HG03460 (cell line): ENCODE results near the gene SRXN1.
"Not testable (repeated sequence)": the region's sequence is repeated elsewhere in the genome, so short reads cannot be mapped to it uniquely, and the experiment has no call there.

Experiments
- ATAC-seq: cut with Tn5 transposase; IDR thresholded peaks from one replicate; pipeline ENCODE4 v1.9.1; 2021; ENCODE audit not compliant: unreplicated experiment

SRXN1 gene

DNA sequence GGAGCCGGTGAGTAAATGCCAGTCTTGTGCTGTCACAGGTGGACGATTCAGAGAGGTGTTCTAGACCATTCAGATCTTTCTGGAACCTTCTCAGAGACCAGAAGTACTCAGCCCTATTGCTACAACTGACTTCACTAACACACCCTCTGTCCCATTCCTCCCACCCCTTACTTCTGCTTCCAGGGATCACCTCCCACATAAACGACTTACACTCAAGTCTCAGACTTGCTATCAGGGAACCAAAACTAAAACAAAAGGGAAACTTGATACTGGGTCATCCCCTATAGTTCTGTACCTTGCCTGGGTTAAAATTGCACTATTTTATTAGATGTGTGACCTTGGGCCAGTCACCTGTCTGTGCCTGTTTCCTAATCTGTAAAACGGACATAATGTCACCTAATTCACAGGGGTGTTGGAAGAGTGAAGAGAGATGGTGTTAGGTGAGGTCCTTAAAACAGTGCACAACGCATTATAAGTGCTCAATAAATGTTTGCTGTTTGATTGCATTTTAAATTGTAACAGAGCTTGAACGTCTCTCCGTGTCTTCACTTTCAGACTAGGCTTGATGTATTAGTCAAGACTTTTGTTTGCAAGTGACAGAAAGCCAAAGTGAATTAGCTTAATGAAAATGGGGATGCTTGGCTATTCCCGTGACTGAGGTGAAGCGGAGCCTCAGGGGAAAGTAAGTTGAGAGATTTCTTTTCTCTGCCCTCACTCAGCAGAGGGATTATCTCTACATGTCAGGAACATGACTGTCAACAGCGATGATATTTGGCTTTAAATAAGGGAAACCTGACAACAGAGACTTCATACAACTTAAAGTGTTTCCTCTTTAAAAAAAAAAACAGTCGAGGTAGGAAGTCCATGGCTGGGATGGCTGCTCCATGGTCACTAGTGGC lies 3.0 kb upstream of the SRXN1 start:
- ATAC-seq, result no peak

DNA sequence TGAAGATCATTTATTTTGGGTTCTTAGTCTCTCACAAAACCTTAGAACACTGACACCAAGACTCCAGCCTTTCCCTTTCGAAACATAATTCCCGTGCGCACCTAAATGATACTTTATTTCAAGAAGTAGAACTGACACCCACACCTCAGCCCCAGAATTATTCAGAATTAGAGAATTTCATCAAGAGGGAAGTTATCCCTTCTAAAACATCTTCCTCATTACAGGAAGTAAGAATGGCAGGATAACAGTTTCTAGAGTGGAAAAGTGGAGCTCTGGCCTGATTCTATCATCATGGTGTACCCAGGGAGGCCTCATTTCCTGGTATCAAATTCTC lies 1.4 kb upstream of the SRXN1 start:
- no peak for ATAC-seq

DNA sequence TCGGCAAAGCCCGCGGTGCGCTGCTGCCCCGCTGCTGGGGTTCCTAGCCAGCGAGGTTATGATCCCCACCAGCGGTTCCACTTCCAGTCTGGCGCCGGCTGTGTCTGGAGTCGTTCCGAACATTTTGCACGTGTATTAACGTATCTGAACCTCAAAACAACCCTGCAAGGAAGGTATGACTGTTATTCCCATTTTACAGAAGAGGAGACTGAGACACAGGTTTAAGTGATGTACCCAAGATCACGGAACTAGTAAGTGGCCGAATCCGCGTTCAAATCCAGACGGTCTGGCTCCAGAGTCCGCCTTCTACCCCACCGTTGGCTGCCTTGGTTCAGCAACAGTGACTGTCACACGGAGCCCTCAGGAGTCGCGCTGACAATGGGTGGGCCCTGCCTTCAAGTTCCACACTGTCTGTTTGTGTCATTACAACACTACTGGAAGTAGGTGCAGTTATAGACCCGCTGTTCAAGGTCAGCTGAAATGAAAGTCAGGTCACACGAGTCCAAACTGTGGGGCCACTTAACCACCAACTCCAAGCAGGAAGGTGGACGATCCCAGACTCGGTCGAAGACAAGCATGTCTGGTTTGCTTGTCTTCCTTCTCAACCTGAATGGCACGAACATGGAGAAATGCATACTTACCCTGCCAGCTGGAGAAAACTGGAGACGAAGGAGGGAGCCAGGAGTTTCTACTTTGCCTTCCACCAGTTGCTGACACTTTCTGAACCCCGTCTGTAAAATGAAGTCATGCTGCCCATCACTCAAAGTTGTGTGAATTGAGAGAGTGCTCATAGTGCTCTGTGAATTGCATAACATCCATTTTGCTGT lies 803 bp upstream of the SRXN1 start:
- ATAC-seq, result no peak

DNA sequence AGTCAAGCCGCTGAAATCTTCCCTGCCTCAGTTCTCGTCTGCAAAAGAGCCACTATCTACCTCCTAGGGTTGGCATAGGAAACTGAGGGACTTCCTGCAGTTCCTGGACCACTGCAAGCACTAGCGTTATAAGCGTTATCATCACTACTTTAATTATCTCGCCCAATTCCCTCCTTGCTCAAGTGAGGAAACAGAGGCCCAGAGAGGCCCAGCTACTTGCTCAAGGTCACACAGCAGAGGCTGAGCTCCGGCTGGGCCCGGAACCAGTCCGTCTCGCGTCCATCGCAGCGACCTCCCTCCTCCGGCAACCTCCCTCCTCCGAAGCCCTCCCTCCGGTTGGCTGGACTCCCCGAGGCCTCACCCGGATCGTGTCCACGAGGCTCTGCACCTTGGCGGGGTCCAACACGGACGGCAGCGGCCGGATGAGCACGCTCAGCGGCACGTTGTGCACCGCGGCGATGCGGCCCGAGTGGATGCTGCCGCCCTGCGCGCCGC lies 338 bp downstream of the SRXN1 start:
- ATAC-seq, result peak; percentile 25

DNA sequence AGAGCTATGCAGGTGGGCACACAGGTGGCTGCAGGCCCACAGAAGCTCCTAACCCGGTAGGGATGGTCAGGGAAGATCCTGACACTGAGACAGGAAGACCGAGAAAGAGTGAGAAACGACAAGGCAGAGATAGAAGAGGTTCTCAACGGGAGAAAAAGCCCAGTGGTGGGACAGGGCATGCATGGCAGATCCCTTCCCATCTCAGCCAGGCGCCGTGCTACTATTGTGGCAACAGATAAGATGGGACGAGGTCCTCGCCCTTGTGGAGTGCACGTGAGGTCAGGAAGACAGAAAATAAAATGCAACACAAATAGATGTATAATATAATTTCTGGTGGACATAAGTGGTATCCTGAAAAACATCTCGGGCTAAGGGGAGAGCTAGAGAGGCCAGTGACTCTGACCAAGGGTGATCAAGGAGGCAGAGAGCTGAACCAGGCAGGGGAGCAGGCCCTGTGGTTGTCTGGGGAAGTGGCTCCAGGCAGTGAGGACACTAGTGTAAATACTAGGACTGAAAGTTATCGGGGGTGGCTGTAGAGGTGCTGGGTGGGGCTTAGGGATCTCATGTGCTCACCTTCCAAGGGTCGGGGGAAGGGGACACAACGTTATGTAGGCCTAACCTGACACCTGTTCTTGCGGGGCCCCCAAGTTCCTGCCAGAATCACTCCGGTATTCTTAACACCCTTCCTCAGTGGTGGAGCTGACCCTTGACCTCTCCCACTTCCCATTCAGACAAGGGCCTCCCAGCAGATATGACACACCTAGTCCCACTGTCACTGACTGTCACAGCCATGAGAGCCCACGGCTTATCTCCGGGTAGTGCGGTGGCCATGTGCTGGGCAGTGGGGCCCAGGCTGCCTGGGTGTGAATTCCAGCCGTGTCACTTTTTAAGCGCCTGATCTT lies 1.0 kb downstream of the SRXN1 start:
- ATAC-seq, result no peak

DNA sequence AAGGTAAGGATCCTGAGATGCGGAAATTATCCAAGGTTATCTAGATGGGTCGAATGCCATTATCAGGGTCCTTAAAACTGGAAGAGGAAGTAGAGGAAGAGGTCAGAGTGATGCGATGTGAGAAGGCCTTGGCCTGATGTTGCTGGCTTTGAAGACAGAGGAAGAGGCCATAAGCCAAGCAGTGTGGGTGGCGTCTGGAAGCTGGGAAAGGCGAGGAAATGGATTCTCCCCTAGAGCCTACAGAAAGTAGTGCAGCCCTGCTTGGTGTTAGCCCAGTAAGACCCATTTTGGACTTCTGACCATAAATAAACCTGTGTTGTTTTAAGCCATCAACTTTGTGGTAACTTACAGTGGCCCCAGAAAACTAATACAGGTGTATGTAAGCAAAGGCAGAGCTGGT lies 2.0 kb downstream of the SRXN1 start:
- no peak for ATAC-seq

DNA sequence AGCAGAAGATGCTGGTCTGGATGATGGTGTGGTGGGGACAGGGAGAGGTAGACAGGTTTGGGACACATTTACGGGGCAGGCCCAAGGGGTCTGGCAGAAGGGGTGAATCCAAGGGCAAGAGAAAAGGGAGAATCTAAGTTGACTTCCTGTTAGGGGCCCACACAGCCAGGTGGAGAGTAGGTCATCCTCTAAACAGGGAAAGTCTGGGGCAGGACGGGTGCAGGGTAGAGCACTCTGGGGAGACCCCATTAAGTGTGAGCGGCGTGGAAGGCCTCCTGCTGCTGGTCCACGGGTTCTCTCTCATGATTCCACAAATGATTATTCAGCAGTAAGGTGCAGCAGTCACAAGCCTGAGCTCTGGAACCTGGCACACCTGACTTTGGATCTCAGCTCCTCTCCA lies 2.7 kb downstream of the SRXN1 start:
- ATAC-seq, result no peak

DNA sequence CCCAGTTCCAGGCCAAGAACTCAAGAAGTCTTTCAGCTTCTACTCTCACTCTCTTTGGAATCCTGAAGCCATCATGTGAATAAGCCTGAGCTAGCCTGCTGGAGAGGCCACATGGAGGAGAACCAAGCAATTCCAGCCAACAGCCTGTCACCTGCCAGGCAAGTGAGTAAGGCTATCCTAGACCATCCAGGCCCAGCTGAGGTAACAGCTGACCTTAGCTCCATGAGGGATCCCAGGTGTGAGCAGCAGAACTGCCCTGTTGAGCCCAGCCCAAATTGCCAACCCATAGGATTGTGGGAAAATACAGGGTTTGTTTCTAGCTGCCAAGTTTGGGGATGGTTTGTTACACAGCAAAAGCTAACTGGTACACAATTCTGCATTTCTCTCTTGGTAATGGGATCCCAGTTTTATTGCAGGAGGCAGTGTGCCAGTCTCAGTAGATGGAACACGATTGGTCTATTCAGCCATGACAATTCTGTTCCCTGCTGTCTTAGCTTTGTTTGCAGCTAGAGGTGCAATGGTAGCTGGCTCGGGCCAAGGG lies 5.5 kb downstream of the SRXN1 start:
- no peak for ATAC-seq

DNA sequence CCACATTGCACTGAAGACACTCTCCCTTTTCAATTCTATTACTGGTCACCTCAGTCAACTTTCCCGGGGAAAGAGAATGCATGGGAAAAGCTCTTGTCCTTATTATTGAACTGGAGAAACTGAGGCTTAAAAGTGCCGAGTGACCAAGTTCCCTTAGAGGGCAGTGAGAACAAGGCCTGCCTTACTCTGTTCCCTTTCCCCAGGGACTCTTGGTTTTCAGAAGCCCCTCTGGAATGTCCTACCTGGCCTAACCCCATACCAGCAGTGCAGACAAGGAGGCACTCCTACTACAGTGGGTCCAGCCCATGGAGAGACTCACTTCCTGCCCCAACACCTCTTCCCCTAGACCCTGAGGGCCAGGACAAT lies 6.1 kb downstream of the SRXN1 start:
- ATAC-seq, result no peak

DNA sequence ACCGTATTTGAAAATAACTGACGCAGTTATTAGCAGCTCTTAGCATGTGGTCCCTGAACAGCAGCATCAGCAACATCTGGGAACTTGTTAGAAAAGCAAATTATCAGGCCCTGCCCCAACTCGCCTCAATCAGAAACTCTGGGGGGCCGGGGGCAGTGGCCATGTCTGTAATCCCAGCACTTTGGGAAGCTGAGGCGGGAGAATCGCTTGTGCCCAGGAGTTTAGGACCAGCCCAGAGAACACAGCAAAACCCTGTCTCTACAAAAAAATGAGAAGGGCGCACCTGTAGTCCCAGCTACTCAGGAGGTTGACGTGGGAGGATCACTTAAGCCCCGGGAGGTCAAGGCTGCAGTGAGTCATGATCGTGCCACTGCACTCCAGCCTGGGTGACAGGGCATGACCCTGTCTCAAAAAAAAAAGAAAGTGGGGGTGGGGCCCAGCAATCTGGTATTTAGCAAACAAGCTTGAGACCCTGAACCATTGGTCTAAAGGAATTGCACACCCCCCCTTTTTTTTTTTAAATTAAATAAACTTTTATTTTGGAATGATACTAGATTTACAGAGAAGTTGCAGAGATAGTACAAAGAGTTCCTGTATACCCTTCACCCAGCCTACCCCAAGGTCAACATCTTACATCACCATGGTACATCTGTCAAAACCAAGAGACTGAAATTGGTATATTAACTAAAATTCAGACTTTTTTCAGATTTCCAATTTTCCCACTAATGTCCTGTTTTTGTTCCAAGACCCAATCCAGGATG lies 6.7 kb downstream of the SRXN1 start:
- no peak for ATAC-seq

DNA sequence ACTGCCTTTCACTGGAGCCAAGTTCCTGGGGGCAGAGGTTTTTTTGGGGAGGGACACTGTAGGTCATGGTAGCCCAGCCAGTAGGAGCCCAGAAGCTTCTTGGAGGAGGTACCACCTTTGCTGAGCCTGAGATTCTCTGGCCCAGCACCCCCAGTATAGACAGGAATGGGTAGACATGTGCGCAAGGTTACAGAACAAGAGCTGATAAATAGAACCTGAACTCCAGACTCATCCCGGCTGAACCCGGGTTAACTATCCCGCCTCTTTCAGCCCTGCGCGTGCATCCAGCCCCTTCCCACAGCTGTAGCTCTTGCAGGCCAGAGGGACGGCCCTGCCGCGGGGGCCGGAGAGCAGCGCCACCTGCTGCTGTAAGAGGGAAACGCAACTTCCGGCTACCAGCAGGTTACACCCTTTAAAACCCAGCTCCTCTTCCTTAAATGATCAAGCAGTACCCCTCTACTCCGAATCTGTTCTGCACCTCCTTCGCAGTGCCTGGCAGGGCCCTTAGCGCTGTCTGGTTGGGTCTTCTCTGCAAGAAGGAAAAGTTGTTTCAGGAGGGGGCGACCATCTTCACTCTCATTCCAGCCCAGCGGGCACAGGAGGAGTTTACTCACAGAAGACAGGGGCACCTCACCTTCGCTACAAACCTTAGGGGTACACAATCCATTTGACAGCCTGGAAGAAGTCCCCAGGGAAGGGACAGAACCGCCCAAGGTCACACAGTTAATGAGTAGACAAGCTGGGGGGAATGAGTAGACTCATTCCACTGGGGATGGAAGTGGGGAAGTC lies 7.5 kb downstream of the SRXN1 start:
- peak; percentile 73 for ATAC-seq

DNA sequence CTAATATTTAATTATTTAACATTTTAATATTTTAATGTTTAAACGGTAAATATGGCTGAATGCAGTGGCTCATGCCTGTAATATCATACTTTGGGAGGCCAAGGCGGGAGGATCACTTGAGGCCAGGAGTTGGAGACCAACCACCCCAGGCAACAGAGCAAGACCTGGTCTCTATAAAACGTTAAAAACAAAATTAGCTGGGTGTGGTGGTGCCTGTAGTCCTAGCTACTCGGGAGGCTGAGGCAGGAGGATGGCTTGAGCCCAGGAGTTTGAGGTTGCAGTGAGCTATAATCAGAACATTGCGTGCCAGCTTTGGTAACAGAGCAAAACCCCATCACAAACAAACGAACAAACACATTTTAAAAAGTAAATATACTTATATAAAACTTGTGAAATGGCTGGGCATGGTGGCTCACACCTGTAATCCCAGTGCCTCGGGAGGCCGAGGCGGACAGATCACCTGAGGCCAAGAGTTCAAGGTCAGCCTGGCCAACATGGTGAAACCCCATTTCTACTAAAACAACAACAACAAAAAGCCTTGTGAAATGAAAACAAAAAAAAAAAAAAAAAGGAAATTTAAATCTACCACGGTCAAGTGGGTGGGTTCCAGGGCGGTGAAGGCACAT lies 8.2 kb downstream of the SRXN1 start:
- no peak for ATAC-seq

DNA sequence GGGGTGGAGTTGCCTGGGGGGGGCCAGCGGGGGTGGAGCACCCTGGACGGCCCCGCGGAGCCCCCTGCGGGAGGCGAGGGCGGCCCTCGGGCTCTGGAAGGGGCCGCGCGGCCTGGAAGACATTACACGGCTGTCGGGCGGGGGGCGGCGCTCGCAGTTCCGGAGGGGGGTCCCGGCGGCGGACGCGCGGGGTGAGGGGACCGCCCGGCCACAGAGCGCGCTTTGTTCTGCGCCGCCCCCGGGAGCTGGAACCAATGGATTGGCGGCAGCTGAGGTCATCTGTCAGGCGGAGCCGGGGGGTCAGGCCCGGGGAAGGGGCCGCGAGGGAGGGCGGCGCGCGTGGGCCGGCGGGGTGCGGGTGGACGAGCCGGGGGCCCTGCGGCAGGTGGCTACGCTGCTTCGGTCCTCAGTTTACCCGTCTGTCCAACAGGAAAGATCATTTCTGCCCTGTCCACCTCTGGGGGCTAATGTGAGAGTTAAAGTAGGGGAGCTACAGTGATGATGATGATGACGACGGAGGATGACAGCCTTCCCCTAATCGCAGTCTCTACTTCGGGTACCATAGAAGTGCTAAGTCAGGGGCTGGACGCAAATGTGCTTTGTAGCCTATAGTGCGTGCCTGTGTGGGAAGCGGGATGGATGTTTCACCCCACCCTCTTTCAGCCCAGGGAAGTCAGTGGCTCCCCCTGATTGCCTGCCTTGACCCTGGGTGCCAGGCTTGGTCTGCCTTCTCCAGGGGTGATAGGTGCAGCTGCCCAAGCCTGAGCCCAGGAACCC lies 10.4 kb downstream of the SRXN1 start:
- no peak for ATAC-seq

DNA sequence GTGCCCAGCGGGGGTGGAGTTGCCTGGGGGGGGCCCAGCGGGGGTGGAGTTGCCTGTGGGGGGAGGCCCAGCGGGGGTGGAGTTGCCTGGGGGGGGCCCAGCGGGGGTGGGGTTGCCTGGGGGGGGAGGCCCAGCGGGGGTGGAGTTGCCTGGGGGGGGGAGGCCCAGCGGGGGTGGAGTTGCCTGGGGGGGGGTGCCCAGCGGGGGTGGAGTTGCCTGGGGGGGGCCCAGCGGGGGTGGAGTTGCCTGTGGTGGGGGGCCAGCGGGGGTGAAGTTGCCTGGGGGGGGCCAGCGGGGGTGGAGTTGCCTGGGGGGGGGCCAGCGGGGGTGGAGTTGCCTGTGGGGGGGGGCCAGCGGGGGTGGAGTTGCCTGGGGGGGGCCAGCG lies 11.0 kb downstream of the SRXN1 start:
- ATAC-seq, result not testable (repeated sequence)

DNA sequence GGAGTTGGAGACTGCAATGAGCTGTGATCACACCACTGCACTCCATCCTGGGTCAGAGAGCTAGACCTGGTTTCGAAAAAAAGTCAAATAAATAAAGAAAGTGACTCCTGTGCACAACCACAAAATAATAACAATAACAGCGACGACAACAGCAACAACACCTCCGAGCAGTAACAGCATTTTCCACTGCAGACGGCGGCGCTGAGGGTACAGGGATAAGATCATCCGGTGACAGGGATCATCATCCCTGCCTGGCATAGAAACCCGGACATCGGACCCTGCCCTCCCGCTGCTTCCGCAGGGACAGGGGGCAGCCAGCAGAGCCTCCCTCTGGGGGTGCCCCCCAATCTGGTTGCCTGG lies 11.5 kb downstream of the SRXN1 start:
- ATAC-seq, result no peak

DNA sequence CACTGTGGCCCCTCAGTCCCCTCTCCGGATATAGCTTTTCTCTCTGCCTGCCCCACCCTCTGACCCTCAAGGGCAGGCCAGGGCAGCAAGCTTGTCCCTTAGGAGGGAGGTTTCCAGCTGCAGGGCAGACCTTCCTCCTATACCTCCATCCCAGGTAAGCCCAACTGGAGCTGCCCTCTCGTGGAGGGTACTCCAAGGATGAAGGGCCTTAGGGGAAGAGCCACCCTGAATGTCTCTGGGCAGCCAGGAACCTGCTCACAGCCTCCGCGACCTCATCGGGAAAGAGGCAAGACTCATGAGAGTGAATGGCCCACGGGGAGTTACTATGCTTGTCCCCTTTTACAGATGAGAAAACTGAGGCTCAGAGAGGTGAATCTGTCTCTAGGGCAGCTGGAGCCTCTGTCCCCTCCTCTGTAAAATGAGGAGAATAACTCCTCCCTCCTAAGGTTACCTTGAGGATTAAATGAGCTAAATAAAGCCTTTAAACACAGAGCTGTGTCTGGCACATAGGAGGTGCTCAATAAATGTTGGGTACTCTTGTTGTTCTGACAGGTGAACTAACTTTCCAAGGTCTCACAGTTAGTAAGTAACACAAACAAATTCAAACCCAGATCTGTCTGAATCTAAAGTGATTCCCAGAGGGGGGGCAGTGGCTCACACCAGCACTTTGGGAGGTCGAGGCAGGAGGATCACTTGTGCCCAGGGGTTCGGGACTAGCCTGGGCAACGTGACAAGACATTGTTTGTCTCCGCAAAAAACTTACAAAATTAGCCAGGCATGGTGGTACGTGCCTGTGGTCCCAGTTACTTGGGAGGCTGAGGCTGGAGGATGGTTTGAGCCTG lies 12.1 kb downstream of the SRXN1 start:
- no peak for ATAC-seq

DNA sequence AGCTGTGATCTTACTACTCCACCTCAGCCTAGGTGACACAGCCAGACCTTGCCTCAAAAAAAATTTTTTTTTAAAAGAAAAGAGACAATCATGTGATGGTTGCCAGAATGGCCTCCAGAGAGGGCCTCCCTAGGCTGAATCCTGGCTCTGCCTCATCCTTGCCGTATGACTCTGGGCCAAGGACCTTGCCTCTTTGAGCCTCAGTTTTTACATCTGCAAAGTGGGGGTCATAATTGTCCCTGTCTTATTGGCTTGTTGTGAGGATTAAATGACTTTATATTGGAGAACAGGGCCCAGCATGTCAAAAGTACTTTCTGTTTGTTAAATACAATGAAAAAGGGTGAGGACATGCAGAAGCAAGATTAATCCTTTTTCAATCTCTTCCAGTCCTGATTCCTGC lies 14.4 kb downstream of the SRXN1 start:
- ATAC-seq, result no peak
